Measurements from ENCODE around the gene OSR1.

DNA sequence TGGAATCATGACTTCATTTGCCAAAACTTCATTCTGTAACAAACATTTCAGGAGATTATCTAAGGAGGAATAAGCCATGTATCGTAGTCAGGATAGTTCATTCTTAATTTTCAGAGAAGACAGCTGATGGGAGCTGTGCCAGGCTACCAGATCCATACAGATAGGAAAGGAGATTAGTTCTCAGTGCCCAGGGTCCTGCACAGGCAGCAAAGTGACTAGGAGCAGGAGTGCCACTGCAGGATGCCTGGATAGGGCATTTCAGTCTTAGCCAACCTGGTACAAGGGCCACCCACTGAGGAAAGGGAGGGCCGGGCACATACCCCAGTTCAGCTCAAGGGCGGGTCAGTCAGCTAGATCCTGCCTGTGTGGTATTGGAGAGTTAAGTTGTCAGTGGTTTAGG, 6.7 kb upstream of the OSR1 start:
- TF ChIP-seq CTCF (IDR thresholded peaks at IDR 0.05) (no peak), POLR2A (IDR thresholded peaks at IDR 0.05) (no peak)

Measured in right lobe of liver (tissue), 4 donors.